Measurements from ENCODE around the gene RAB30. TPM values are rescaled to one million over a fixed set of nuclear protein-coding genes. Genes with fewer than 3 reads are reported as not detected.

Gene RAB30
- total RNA-seq, 1 donor from 2014 or later: 12.5 TPM

- H3K36me3 ChIP-seq: no peaks in the 10 kb centered on the region
- H3K27me3 ChIP-seq: no peaks in the 10 kb centered on the region
- TF ChIP-seq CTCF (IDR thresholded peaks at IDR 0.05): no peak
- no peak for DNase-seq
- no peak overlapping the region for H3K4me3 ChIP-seq
- no peaks in the 10 kb centered on the region for H3K9me3 ChIP-seq
- no peaks in the 10 kb centered on the region for H3K4me1 ChIP-seq
- H3K27ac ChIP-seq: no peak overlapping the region
- ATAC-seq: no peak
- intact Hi-C loops (cut with DNase I): no loop called here
Measured at GRCh38 chr11:82999232-82999631, 72.5 kb downstream of the RAB30 start.

- DNase-seq (no peak), ATAC-seq (no peak)
- H3K9me3 ChIP-seq: no peaks in the 10 kb centered on the region
- TF ChIP-seq CTCF (IDR thresholded peaks at IDR 0.05): no peak
- no peak overlapping the region for H3K4me3 ChIP-seq
- no peak overlapping the region for H3K27ac ChIP-seq
- H3K4me1 ChIP-seq: no peaks in the 10 kb centered on the region
- intact Hi-C loops (cut with DNase I): no loop called here
- no peaks in the 10 kb centered on the region for H3K36me3 ChIP-seq
- no peaks in the 10 kb centered on the region for H3K27me3 ChIP-seq
Measured at GRCh38 chr11:82998697-82999096, 73.0 kb downstream of the RAB30 start.

- H3K9me3 ChIP-seq: no peaks in the 10 kb centered on the region
- intact Hi-C loops (cut with DNase I): no loop called here
- TF ChIP-seq CTCF (IDR thresholded peaks at IDR 0.05): no peak
- ATAC-seq (no peak), DNase-seq (no peak)
- no peaks in the 10 kb centered on the region for H3K27me3 ChIP-seq
- no peaks in the 10 kb centered on the region for H3K36me3 ChIP-seq
- no peaks in the 10 kb centered on the region for H3K4me1 ChIP-seq
- H3K4me3 ChIP-seq: no peak overlapping the region
- H3K27ac ChIP-seq: no peak overlapping the region
Measured at GRCh38 chr11:82996966-82997606, 74.6 kb downstream of the RAB30 start.

- no peak overlapping the region for H3K27ac ChIP-seq
- H3K27me3 ChIP-seq: no peaks in the 10 kb centered on the region
- no peak for TF ChIP-seq CTCF (IDR thresholded peaks at IDR 0.05)
- no peak for ATAC-seq
- H3K9me3 ChIP-seq: no peaks in the 10 kb centered on the region
- intact Hi-C loops (cut with DNase I): no loop called here
- H3K4me3 ChIP-seq: no peak overlapping the region
- no peak for DNase-seq
- no peaks in the 10 kb centered on the region for H3K36me3 ChIP-seq
- no peaks in the 10 kb centered on the region for H3K4me1 ChIP-seq
Measured at GRCh38 chr11:82995754-82996398, 75.8 kb downstream of the RAB30 start.

- Histone ChIP-seq H3K27ac (no peak overlapping the region), H3K36me3 (no peaks in the 10 kb centered on the region), H3K9me3 (no peaks in the 10 kb centered on the region), H3K27me3 (no peaks in the 10 kb centered on the region), H3K4me3 (no peak overlapping the region), H3K4me1 (no peaks in the 10 kb centered on the region)
- intact Hi-C loops (cut with DNase I): no loop called here
- no peak for TF ChIP-seq CTCF (IDR thresholded peaks at IDR 0.05)
- DNase-seq: no peak
- ATAC-seq: no peak
Measured at GRCh38 chr11:82995235-82995634, 76.5 kb downstream of the RAB30 start.
